HEK293T (cell line): ENCODE measurements around the gene ZC3H13.

Experiments used
- CTCF ChIA-PET: fragments of 350-600 bp; formaldehyde crosslinking; extraction: SDS; loops from one replicate; lab custom pipeline; 2021; ENCODE audit warnings: antibody characterized with exemption, inconsistent platforms; lab: Yijun Ruan, JAX
- POLR2A ChIA-PET: fragments of 350-600 bp; formaldehyde crosslinking; extraction: SDS; loops from one replicate; lab custom pipeline; 2020; ENCODE audit warnings: antibody characterized with exemption, inconsistent platforms; lab: Yijun Ruan, JAX
- DNase-seq: peaks from one replicate; pipeline ENCODE4 v3.0.0; 2012; ENCODE audit warnings: mixed read lengths; ENCODE audit errors: extremely low spot score
- ARNT ChIP-seq: fragments of 450-650 bp; IDR thresholded peaks from 2 replicates; pipeline ENCODE4 v1.6.1; 2017; ENCODE audit warnings: mild to moderate bottlenecking
- BHLHE40 ChIP-seq: fragments of 450-650 bp; IDR thresholded peaks from 2 replicates; pipeline ENCODE4 v1.6.1; 2016; ENCODE audit warnings: mild to moderate bottlenecking, moderate library complexity, borderline replicate concordance
- CTBP1 ChIP-seq: fragments of 450-650 bp; IDR thresholded peaks from 2 replicates; pipeline ENCODE4 v1.6.1; 2016; ENCODE audit warnings: borderline replicate concordance
- ELF4 ChIP-seq: fragments of 450-650 bp; IDR thresholded peaks from 2 replicates; pipeline ENCODE4 v1.6.1; 2017; ENCODE audit warnings: antibody characterized with exemption
- FOXA1 ChIP-seq: fragments of 450-650 bp; IDR thresholded peaks from 2 replicates; pipeline ENCODE4 v1.6.1; 2016; ENCODE audit warnings: mild to moderate bottlenecking
- FOXK2 ChIP-seq: fragments of 450-650 bp; IDR thresholded peaks from 2 replicates; pipeline ENCODE4 v1.6.1; 2016; ENCODE audit warnings: mild to moderate bottlenecking
- FOXM1 ChIP-seq: fragments of 450-650 bp; IDR thresholded peaks from 2 replicates; pipeline ENCODE4 v1.6.1; 2017; ENCODE audit warnings: mild to moderate bottlenecking, borderline replicate concordance
- HDGF ChIP-seq: fragments of 450-650 bp; IDR thresholded peaks from 2 replicates; pipeline ENCODE4 v1.6.1; 2017; ENCODE audit warnings: antibody characterized with exemption, borderline replicate concordance
- L3MBTL2 ChIP-seq: fragments of 450-650 bp; conservative IDR thresholded peaks from 2 replicates; pipeline ENCODE4 v1.6.1; 2016; ENCODE audit warnings: mild to moderate bottlenecking
- LEF1 ChIP-seq: fragments of 450-650 bp; IDR thresholded peaks from 2 replicates; pipeline ENCODE4 v1.6.1; 2017; ENCODE audit warnings: mild to moderate bottlenecking, borderline replicate concordance
- NFRKB ChIP-seq: fragments of 450-650 bp; IDR thresholded peaks from 2 replicates; pipeline ENCODE4 v1.6.1; 2016; ENCODE audit warnings: mild to moderate bottlenecking, moderate library complexity
- PKNOX1 ChIP-seq: fragments of 450-650 bp; IDR thresholded peaks from 2 replicates; pipeline ENCODE4 v1.6.1; 2016
- SP1 ChIP-seq: fragments of 450-650 bp; IDR thresholded peaks from 2 replicates; pipeline ENCODE4 v1.6.1; 2017
- SUZ12 ChIP-seq: fragments of 450-650 bp; IDR thresholded peaks from 2 replicates; pipeline ENCODE4 v1.6.1; 2016; ENCODE audit warnings: mild to moderate bottlenecking
- TARDBP ChIP-seq: fragments of 450-650 bp; IDR thresholded peaks from 2 replicates; pipeline ENCODE4 v1.6.1; 2016
- ZNF384 ChIP-seq: fragments of 450-650 bp; IDR thresholded peaks from 2 replicates; pipeline ENCODE4 v1.6.1; 2016

Gene ZC3H13

DNA sequence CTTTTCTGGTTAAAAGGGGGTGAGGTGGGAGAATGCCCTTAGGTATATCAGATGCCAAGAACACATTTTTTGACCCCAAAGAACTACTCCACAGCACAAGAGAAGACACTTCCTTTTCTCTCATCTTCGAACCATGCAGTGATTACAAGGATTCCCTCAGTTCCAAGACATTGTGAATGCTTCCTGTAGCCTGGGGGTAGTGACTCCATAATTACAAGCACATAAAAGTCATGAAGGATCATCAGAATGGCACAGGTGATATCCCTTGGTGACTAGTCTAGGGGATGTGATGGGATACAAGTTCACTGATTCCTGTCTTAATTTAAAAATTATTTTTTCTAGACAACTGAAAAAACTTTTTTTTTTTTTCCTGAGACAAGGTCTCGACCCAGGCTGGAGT, 78.0 kb downstream of the ZC3H13 start:
- TF ChIP-seq PKNOX1: no peak
- no peak for TF ChIP-seq CTBP1
- TF ChIP-seq FOXK2: no peak
- TF ChIP-seq SUZ12: no peak
- TF ChIP-seq L3MBTL2: no peak
- TF ChIP-seq ELF4: no peak
- TF ChIP-seq FOXA1: no peak
- no peak for TF ChIP-seq ARNT
- TF ChIP-seq NFRKB: no peak
- no peak for TF ChIP-seq FOXM1
- TF ChIP-seq SP1: no peak
- DNase-seq: no peak
- CTCF ChIA-PET: interaction anchor here (0.7 kb wide), 1 partner anchor 512 kb away, joined by 3 read pairs; no protein-coding TSS in a partner anchor
- POLR2A ChIA-PET: no interaction called here

DNA sequence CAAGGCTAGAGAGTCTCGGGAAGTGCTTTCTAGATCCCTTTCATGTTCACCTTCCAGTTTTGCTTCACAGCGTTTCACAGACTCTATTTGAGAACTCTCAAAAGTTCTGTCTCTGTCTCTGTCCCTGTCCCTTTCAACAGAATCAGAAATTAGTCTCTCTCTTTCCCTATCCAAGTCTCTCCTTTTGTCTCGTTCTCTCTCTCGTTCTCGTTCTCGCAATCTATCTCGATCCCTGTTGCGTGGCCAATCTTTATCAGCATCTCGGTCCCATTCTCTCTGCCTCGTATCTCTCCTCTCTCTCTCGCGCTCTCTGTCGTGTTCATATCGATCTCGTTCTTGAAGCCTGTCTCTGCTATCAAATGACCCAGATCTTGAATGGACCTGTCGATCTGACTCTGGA, 85.0 kb downstream of the ZC3H13 start:
- ChIA-PET POLR2A (no interaction called here), CTCF (no interaction called here)
- TF ChIP-seq PKNOX1 (no peak), BHLHE40 (no peak), ARNT (no peak), ELF4 (no peak), ZNF384 (no peak), NFRKB (no peak), LEF1 (no peak), CTBP1 (no peak), FOXA1 (no peak), TARDBP (no peak), HDGF (no peak), SUZ12 (no peak), SP1 (no peak), FOXM1 (no peak), FOXK2 (no peak), L3MBTL2 (no peak)
- no peak for DNase-seq

- TF ChIP-seq SUZ12 (no peak), L3MBTL2 (no peak)
- POLR2A ChIA-PET: no interaction called here
- CTCF ChIA-PET: no interaction called here
- DNase-seq: no peak
Measured at GRCh38 chr13:45966715-45967114, 85.8 kb downstream of the ZC3H13 start.

GRCh38 chr13:45961468-45961867, 91.1 kb downstream of the ZC3H13 start:
- TF ChIP-seq ELF4: no peak
- POLR2A ChIA-PET: no interaction called here
- DNase-seq: no peak
- CTCF ChIA-PET: no interaction called here

DNA sequence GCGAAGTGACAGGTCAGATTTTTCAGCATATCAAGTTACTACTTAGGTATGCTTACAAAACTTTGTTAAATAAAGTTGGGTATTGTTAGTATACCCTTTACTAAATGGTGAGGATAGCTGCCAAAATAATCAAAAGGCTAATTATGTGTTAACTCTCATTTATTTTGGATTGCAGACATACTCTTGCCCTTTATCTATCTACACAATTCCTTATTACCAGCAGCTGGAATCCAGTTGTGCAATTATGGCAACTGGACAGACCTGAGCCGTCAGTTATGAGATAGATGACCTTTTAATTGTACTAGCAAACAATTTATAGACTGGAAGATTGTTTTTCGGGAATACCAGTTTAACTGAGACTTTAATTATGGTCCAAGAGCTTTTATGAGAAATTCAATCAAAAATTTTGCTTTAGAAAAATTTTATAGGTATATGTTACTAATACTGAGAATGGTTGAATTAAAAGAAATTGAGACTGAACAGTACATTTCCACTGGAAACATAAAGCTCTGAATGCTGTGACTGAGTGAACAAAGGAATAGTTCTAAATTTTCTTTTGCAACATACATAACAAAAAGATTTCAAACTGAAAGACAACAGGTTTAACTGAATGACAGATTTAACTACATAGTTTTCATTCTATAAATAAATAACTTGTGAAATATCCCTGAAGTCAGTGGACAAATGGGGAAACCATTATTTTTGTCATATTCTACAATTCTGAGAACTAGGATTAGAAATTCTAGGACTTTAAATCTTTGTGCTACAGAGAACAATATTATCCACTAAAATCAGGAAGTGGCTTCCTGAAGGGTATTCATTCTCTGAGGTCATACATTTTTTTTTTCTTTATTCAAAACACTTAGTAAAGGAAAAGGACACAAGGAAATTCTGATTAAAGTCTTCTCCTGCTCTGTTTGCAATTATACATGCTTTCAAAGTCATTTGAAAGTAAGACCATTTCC, 97.4 kb downstream of the ZC3H13 start:
- no peak for TF ChIP-seq SUZ12
- no peak for TF ChIP-seq FOXM1
- TF ChIP-seq PKNOX1: no peak
- no peak for TF ChIP-seq CTBP1
- no peak for TF ChIP-seq SP1
- no peak for TF ChIP-seq FOXA1
- no peak for TF ChIP-seq FOXK2
- no peak for TF ChIP-seq HDGF
- TF ChIP-seq L3MBTL2: no peak
- no peak for DNase-seq
- ChIA-PET CTCF (no interaction called here), POLR2A (no interaction called here)

DNA sequence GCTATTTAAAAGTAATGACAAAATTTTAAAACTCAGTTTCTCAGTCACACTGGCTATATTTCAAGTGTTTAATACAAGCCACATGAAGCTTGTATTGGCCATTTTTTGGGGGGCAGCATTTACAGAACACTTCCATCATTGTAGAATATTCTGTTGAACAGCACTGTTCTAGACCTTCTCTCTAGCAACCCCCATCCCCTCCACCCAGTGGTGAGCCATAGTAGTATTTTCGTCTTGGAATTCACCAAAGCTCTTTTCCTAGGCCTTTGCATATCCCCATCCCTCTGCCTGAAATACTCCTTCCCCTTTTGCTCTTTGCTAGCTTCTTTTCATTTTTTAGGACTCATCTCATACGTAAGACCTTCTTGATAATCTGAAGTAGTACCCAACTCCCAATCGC, 99.5 kb downstream of the ZC3H13 start:
- ChIA-PET CTCF (no interaction called here), POLR2A (no interaction called here)
- TF ChIP-seq SP1 (no peak), ZNF384 (no peak), NFRKB (no peak), PKNOX1 (no peak), FOXM1 (no peak), SUZ12 (no peak), CTBP1 (no peak), FOXK2 (no peak), ARNT (no peak), FOXA1 (no peak), HDGF (no peak), L3MBTL2 (no peak), ELF4 (no peak), BHLHE40 (no peak), LEF1 (no peak), TARDBP (no peak)
- no peak for DNase-seq
